HepG2 (cell line): ENCODE results near the gene CLDN9. TPM values are rescaled to one million over a fixed set of nuclear protein-coding genes. Genes with fewer than 3 reads are reported as not detected.

Source experiments
- AGO1 ChIP-seq: fragments of 200-400 bp; formaldehyde crosslinking; IDR thresholded peaks from 2 replicates; pipeline ENCODE4 v1.6.1; 2017; ENCODE audit warnings: mild to moderate bottlenecking, low read depth, low read length, moderate library complexity; ENCODE audit not compliant: poor library complexity, severe bottlenecking
- AHR ChIP-seq: IDR thresholded peaks from 2 replicates; pipeline ENCODE4 v1.6.1; 2018; ENCODE audit warnings: missing genetic modification reagents, missing compliant biosample characterization
- CHD4 ChIP-seq: fragments of 200-600 bp; sonication (generic); IDR thresholded peaks from 2 replicates; pipeline ENCODE4 v1.7.0; 2017; ENCODE audit warnings: mild to moderate bottlenecking, low read length, borderline replicate concordance
- HDAC1 ChIP-seq: sonication (generic); formaldehyde crosslinking; IDR thresholded peaks from 2 replicates; pipeline ENCODE4 v1.5.1; 2020; ENCODE audit warnings: mild to moderate bottlenecking, missing genetic modification reagents
- KLF9 ChIP-seq: IDR thresholded peaks from 2 replicates; pipeline ENCODE4 v1.6.1; 2016; ENCODE audit warnings: low read depth
- MBD4 ChIP-seq: IDR thresholded peaks from 2 replicates; pipeline ENCODE4 v1.6.1; 2012; ENCODE audit warnings: low read length, inconsistent platforms, borderline replicate concordance
- MIER2 ChIP-seq: IDR thresholded peaks from 2 replicates; pipeline ENCODE4 v1.6.1; 2016; ENCODE audit warnings: missing biosample characterization, missing genetic modification reagents
- TCF12 ChIP-seq, 2 experiments: fragments of 450-650 bp in 1 of 2; sonication (generic) in 1 of 2; formaldehyde crosslinking in 1 of 2; IDR thresholded peaks; 2 replicates each; pipeline versions ENCODE4 v1.6.1 to v1.8.0; 2017 to 2022; ENCODE audit warnings: antibody characterized with exemption in 1 of 2, mild to moderate bottlenecking in 1 of 2, missing genetic modification reagents in 1 of 2, moderate library complexity in 1 of 2
- THAP9 ChIP-seq: sonication (generic); formaldehyde crosslinking; IDR thresholded peaks from 2 replicates; pipeline ENCODE4; 2020; ENCODE audit warnings: missing genetic modification reagents, mild to moderate bottlenecking, borderline replicate concordance
- ZNF276 ChIP-seq: sonication (generic); formaldehyde crosslinking; IDR thresholded peaks from 2 replicates; pipeline ENCODE4 v1.4.0; 2020; ENCODE audit warnings: mild to moderate bottlenecking, low read depth, missing genetic modification reagents
- ZNF431 ChIP-seq: sonication (generic); formaldehyde crosslinking; IDR thresholded peaks from 2 replicates; pipeline ENCODE4 v1.9.0; 2022; ENCODE audit warnings: missing genetic modification reagents, low read depth, mild to moderate bottlenecking, borderline replicate concordance
- polyA plus RNA-seq, 8 experiments: library from polyadenylated mRNA; depleted of rRNA in 3 of 8; stranded (reverse) in 7 of 8; unstranded in 1 of 8; fragments of >200 nt; fragmentation: Illumina TruSeq in 4 of 8; extraction: Trizol in 4 of 8; gene quantifications; 2 replicates each; pipeline versions ENCODE4 v1.2.1 to v1.2.3, GENCODE V29; 2011 to 2016; ENCODE audit warnings: low read depth in 4 of 8, missing spikeins in 1 of 8, mixed read lengths in 1 of 8; ENCODE audit not compliant: insufficient read depth in 1 of 8
- total RNA-seq, 5 experiments: library from RNA; depleted of rRNA; stranded (reverse); fragments of >200 nt; fragmentation: Illumina TruSeq; extraction: Trizol; gene quantifications; 2 replicates each; pipeline ENCODE4 v1.2.3, GENCODE V29; 2016; ENCODE audit warnings: low read depth in 1 of 5
- TF ChIP-seq, protein P1 (sequence below): sonication (generic); formaldehyde crosslinking; conservative IDR thresholded peaks from 2 replicates; pipeline ENCODE4 v1.8.0; 2022; ENCODE audit warnings: missing genetic modification reagents
- TF ChIP-seq, protein P2 (sequence below): sonication (generic); formaldehyde crosslinking; IDR thresholded peaks from 2 replicates; pipeline ENCODE4 v1.9.0; 2021; ENCODE audit warnings: missing genetic modification reagents, borderline replicate concordance
- TF ChIP-seq, protein P3 (sequence below): sonication (generic); formaldehyde crosslinking; IDR thresholded peaks from 2 replicates; pipeline ENCODE4 v1.5.1; 2020; ENCODE audit warnings: missing genetic modification reagents, mild to moderate bottlenecking, borderline replicate concordance

CLDN9 gene
- total and polyA plus RNA-seq, 2 of the 13 experiments (the other 11 are each of a cell fraction or from before 2014, with no cell fraction given): 0.15 to 0.26 TPM

GRCh38 chr16:3022684-3023414 is 10.1 kb downstream of the CLDN9 start (continued):
- TF ChIP-seq THAP9 (CRISPR knock-in tag) (no peak), MIER2 (CRISPR knock-in tag) (no peak), MBD4 (0 out of 2 replicates have a peak, but pooled peaks have one; percentile 64), HDAC1 (CRISPR knock-in tag) (peak; percentile 5; the same call in 1 of the 2 replicates), KLF9 (CRISPR knock-in tag) (no peak), AHR (CRISPR knock-in tag) (no peak), TCF12 (IDR thresholded peaks at IDR 0.05) (no peak), TCF12 (CRISPR knock-in tag; IDR thresholded peaks at IDR 0.05) (no peak), ZNF431 (CRISPR knock-in tag) (no peak), CHD4 (no peak), AGO1 (no peak), ZNF276 (CRISPR knock-in tag) (no peak)
- TF ChIP-seq, protein P1, sequence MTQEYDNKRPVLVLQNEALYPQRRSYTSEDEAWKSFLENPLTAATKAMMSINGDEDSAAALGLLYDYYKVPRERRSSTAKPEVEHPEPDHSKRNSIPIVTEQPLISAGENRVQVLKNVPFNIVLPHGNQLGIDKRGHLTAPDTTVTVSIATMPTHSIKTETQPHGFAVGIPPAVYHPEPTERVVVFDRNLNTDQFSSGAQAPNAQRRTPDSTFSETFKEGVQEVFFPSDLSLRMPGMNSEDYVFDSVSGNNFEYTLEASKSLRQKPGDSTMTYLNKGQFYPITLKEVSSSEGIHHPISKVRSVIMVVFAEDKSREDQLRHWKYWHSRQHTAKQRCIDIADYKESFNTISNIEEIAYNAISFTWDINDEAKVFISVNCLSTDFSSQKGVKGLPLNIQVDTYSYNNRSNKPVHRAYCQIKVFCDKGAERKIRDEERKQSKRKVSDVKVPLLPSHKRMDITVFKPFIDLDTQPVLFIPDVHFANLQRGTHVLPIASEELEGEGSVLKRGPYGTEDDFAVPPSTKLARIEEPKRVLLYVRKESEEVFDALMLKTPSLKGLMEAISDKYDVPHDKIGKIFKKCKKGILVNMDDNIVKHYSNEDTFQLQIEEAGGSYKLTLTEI: no peak
- TF ChIP-seq, protein P2, sequence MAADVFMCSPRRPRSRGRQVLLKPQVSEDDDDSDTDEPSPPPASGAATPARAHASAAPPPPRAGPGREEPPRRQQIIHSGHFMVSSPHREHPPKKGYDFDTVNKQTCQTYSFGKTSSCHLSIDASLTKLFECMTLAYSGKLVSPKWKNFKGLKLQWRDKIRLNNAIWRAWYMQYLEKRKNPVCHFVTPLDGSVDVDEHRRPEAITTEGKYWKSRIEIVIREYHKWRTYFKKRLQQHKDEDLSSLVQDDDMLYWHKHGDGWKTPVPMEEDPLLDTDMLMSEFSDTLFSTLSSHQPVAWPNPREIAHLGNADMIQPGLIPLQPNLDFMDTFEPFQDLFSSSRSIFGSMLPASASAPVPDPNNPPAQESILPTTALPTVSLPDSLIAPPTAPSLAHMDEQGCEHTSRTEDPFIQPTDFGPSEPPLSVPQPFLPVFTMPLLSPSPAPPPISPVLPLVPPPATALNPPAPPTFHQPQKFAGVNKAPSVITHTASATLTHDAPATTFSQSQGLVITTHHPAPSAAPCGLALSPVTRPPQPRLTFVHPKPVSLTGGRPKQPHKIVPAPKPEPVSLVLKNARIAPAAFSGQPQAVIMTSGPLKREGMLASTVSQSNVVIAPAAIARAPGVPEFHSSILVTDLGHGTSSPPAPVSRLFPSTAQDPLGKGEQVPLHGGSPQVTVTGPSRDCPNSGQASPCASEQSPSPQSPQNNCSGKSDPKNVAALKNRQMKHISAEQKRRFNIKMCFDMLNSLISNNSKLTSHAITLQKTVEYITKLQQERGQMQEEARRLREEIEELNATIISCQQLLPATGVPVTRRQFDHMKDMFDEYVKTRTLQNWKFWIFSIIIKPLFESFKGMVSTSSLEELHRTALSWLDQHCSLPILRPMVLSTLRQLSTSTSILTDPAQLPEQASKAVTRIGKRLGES (CRISPR knock-in tag): no peak
- TF ChIP-seq, protein P3, sequence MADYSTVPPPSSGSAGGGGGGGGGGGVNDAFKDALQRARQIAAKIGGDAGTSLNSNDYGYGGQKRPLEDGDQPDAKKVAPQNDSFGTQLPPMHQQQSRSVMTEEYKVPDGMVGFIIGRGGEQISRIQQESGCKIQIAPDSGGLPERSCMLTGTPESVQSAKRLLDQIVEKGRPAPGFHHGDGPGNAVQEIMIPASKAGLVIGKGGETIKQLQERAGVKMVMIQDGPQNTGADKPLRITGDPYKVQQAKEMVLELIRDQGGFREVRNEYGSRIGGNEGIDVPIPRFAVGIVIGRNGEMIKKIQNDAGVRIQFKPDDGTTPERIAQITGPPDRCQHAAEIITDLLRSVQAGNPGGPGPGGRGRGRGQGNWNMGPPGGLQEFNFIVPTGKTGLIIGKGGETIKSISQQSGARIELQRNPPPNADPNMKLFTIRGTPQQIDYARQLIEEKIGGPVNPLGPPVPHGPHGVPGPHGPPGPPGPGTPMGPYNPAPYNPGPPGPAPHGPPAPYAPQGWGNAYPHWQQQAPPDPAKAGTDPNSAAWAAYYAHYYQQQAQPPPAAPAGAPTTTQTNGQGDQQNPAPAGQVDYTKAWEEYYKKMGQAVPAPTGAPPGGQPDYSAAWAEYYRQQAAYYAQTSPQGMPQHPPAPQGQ (CRISPR knock-in tag): no peak
